IMR-90 (cell line): ENCODE measurements around the gene EPB41L2.

Source experiments
- BHLHE40 ChIP-seq: fragments of 150-350 bp; IDR thresholded peaks from 2 replicates; pipeline ENCODE4 v1.6.1; 2016; ENCODE audit warnings: mild to moderate bottlenecking, low read depth, low read length
- CEBPB ChIP-seq: IDR thresholded peaks from 2 replicates; pipeline ENCODE4 v1.6.1; 2012; ENCODE audit warnings: low read depth, low read length, improper control_type of control experiment
- CHD1 ChIP-seq: IDR thresholded peaks from 2 replicates; pipeline ENCODE4 v1.6.1; 2012; ENCODE audit warnings: low read depth, low read length, improper control_type of control experiment
- CTCF ChIP-seq: conservative IDR thresholded peaks from 2 replicates; pipeline ENCODE4 v1.5.1; 2012; ENCODE audit warnings: mild to moderate bottlenecking, low read depth, low read length, improper control_type of control experiment
- ELK1 ChIP-seq: fragments of 150-350 bp; IDR thresholded peaks from 2 replicates; pipeline ENCODE4 v1.6.1; 2016; ENCODE audit warnings: low read depth, mild to moderate bottlenecking, low read length, moderate library complexity, borderline replicate concordance
- FOS ChIP-seq: fragments of 150-350 bp; IDR thresholded peaks from 2 replicates; pipeline ENCODE4 v1.6.1; 2016; ENCODE audit warnings: low read depth, low read length
- MXI1 ChIP-seq: IDR thresholded peaks from 2 replicates; pipeline ENCODE4 v1.6.1; 2012; ENCODE audit warnings: low read depth, mild to moderate bottlenecking, low read length, moderate library complexity, borderline replicate concordance
- NFE2L2 ChIP-seq: fragments of 150-350 bp; IDR thresholded peaks from 2 replicates; pipeline ENCODE4 v1.6.1; 2016; ENCODE audit warnings: low read depth, mild to moderate bottlenecking, low read length
- POLR2A ChIP-seq: IDR thresholded peaks from 2 replicates; pipeline ENCODE4 v1.6.1; 2012; ENCODE audit warnings: mild to moderate bottlenecking, low read depth, low read length
- RAD21 ChIP-seq: IDR thresholded peaks from 2 replicates; pipeline ENCODE4 v1.6.1; 2012; ENCODE audit warnings: low read length, improper control_type of control experiment
- RCOR1 ChIP-seq: IDR thresholded peaks from 2 replicates; pipeline ENCODE4 v1.6.1; 2012; ENCODE audit warnings: mild to moderate bottlenecking, low read length, improper control_type of control experiment; ENCODE audit not compliant: insufficient replicate concordance
- RFX5 ChIP-seq: IDR thresholded peaks from 2 replicates; pipeline ENCODE4 v1.8.0; 2012; ENCODE audit warnings: low read depth, mild to moderate bottlenecking, low read length, moderate library complexity
- SMC3 ChIP-seq: fragments of 150-350 bp; IDR thresholded peaks from 2 replicates; pipeline ENCODE4 v1.6.1; 2016; ENCODE audit warnings: low read depth, mild to moderate bottlenecking, antibody characterized with exemption, low read length, moderate library complexity

GRCh38 chr6:131042664-131043063, 20.4 kb downstream of the EPB41L2 start:
- TF ChIP-seq CTCF (no peak), RCOR1 (no peak), CEBPB (no peak), POLR2A (no peak), SMC3 (no peak), FOS (no peak), ELK1 (no peak), BHLHE40 (no peak), RAD21 (no peak), NFE2L2 (no peak), CHD1 (no peak), MXI1 (no peak), RFX5 (no peak)
